ENCODE measurements around the gene HRAS. TPM values are rescaled to one million over a fixed set of nuclear protein-coding genes. Genes with fewer than 3 reads are reported as not detected.

The HRAS gene
- total RNA-seq, 1 experiment from 2014 or later, result 175 TPM

GRCh38 chr11:521177-521688, 14.1 kb downstream of the HRAS start:
- BruUV-seq (replicated peaks), result no TSS peak
- ATAC-seq (no peak), DNase-seq (ENCODE audit: low read depth, low spot score) (no peak)
- ChIA-PET CTCF (no interaction called here), POLR2A (interaction anchor here (1.7 kb wide), 1 partner anchor 12 kb away, joined by 8 read pairs; no protein-coding TSS in a partner anchor)
- no peak overlapping the region for H3K27ac ChIP-seq (ENCODE audit: low read length)
- H3K4me1 ChIP-seq (ENCODE audit: control insufficient read depth, insufficient read depth, low read length), result peaks cover 6% of the 10 kb centered on the region; the same call in 1 of the 2 replicates
- no peaks in the 10 kb centered on the region for H3K27me3 ChIP-seq (ENCODE audit: control insufficient read depth, insufficient read depth, low read length)
- no peaks in the 10 kb centered on the region for H3K36me3 ChIP-seq (ENCODE audit: control insufficient read depth, insufficient read depth, low read length)
- TF ChIP-seq, protein P1, sequence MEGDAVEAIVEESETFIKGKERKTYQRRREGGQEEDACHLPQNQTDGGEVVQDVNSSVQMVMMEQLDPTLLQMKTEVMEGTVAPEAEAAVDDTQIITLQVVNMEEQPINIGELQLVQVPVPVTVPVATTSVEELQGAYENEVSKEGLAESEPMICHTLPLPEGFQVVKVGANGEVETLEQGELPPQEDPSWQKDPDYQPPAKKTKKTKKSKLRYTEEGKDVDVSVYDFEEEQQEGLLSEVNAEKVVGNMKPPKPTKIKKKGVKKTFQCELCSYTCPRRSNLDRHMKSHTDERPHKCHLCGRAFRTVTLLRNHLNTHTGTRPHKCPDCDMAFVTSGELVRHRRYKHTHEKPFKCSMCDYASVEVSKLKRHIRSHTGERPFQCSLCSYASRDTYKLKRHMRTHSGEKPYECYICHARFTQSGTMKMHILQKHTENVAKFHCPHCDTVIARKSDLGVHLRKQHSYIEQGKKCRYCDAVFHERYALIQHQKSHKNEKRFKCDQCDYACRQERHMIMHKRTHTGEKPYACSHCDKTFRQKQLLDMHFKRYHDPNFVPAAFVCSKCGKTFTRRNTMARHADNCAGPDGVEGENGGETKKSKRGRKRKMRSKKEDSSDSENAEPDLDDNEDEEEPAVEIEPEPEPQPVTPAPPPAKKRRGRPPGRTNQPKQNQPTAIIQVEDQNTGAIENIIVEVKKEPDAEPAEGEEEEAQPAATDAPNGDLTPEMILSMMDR (IDR thresholded peaks at IDR 0.05), result no peak
- TF ChIP-seq POLR2AphosphoS5 (IDR thresholded peaks at IDR 0.05; ENCODE audit: low read depth, low read length) (no peak), SIN3A (IDR thresholded peaks at IDR 0.05; ENCODE audit: borderline replicate concordance, insufficient read depth, low read depth, low read length) (no peak), TCF7L2 (IDR thresholded peaks at IDR 0.05; ENCODE audit: low read depth, low read length) (no peak)
- TF ChIP-seq, protein P2, sequence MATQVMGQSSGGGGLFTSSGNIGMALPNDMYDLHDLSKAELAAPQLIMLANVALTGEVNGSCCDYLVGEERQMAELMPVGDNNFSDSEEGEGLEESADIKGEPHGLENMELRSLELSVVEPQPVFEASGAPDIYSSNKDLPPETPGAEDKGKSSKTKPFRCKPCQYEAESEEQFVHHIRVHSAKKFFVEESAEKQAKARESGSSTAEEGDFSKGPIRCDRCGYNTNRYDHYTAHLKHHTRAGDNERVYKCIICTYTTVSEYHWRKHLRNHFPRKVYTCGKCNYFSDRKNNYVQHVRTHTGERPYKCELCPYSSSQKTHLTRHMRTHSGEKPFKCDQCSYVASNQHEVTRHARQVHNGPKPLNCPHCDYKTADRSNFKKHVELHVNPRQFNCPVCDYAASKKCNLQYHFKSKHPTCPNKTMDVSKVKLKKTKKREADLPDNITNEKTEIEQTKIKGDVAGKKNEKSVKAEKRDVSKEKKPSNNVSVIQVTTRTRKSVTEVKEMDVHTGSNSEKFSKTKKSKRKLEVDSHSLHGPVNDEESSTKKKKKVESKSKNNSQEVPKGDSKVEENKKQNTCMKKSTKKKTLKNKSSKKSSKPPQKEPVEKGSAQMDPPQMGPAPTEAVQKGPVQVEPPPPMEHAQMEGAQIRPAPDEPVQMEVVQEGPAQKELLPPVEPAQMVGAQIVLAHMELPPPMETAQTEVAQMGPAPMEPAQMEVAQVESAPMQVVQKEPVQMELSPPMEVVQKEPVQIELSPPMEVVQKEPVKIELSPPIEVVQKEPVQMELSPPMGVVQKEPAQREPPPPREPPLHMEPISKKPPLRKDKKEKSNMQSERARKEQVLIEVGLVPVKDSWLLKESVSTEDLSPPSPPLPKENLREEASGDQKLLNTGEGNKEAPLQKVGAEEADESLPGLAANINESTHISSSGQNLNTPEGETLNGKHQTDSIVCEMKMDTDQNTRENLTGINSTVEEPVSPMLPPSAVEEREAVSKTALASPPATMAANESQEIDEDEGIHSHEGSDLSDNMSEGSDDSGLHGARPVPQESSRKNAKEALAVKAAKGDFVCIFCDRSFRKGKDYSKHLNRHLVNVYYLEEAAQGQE (IDR thresholded peaks at IDR 0.05; ENCODE audit: insufficient read depth in 1 of 2, low read depth in 2 of 2, low read length in 1 of 2), result no peak
- no peak overlapping the region for H3K4me3 ChIP-seq (ENCODE audit: low read depth in 2 of 2, low read length in 2 of 2)
- in situ Hi-C loops (cut with HindIII; ENCODE audit: low pct_unique_long_range_greater_than_20kb, low sequenced_read_pairs), result no loop called here
- intact Hi-C loops (cut with micrococcal nuclease; ENCODE audit: unreplicated experiment), result no loop called here
- peaks cover 3% of the 10 kb centered on the region; the same call in 1 of the 2 replicates for H3K9me3 ChIP-seq (ENCODE audit: control insufficient read depth, insufficient read depth, low read depth, low read length)

- Histone ChIP-seq H3K27ac (ENCODE audit: low read length) (no peak overlapping the region), H3K4me1 (ENCODE audit: control insufficient read depth, insufficient read depth, low read length) (peaks cover 6% of the 10 kb centered on the region; the same call in 1 of the 2 replicates), H3K9me3 (ENCODE audit: control insufficient read depth, insufficient read depth, low read depth, low read length) (peaks cover 3% of the 10 kb centered on the region; the same call in 1 of the 2 replicates), H3K36me3 (ENCODE audit: control insufficient read depth, insufficient read depth, low read length) (no peaks in the 10 kb centered on the region), H3K4me3 (ENCODE audit: low read depth in 2 of 2, low read length in 2 of 2) (no peak overlapping the region), H3K27me3 (ENCODE audit: control insufficient read depth, insufficient read depth, low read length) (no peaks in the 10 kb centered on the region)
- BruUV-seq (replicated peaks), result no TSS peak
- ATAC-seq, result no peak
- no peak for TF ChIP-seq SIN3A (IDR thresholded peaks at IDR 0.05; ENCODE audit: borderline replicate concordance, insufficient read depth, low read depth, low read length)
- intact Hi-C loops (cut with micrococcal nuclease; ENCODE audit: unreplicated experiment), result no loop called here
- no peak for DNase-seq (ENCODE audit: low read depth, low spot score)
- in situ Hi-C loops (cut with HindIII; ENCODE audit: low pct_unique_long_range_greater_than_20kb, low sequenced_read_pairs), result no loop called here
- CTCF ChIA-PET, result no interaction called here
- POLR2A ChIA-PET, result interaction anchor here (1.7 kb wide), 1 partner anchor 12 kb away, joined by 8 read pairs; no protein-coding TSS in a partner anchor
Measured at GRCh38 chr11:520428-521176, 14.8 kb downstream of the HRAS start.

Data from Panc1 (cell line).